Measurements from ENCODE around the gene MTA3.
A peak's percentile ranks its signal among the peaks of the same experiment; 100 is the strongest.

The MTA3 gene

GRCh38 chr2:42784204-42784880 lies 215.9 kb downstream of the MTA3 start:
- TF ChIP-seq CTCF (IDR thresholded peaks at IDR 0.05; ENCODE audit: control insufficient read depth, extremely low read depth, insufficient read depth), result no peak
- no peak overlapping the region for H3K4me3 ChIP-seq (ENCODE audit: low read depth, low read length)
- DNase-seq (ENCODE audit: low read depth), result no peak

GRCh38 chr2:42786561-42787345 lies 218.3 kb downstream of the MTA3 start:
- DNase-seq (ENCODE audit: low read depth), result no peak
- TF ChIP-seq CTCF (IDR thresholded peaks at IDR 0.05; ENCODE audit: control insufficient read depth, extremely low read depth, insufficient read depth), result no peak
- H3K4me3 ChIP-seq (ENCODE audit: low read depth, low read length), result no peak overlapping the region

- no peak for TF ChIP-seq CTCF (IDR thresholded peaks at IDR 0.05; ENCODE audit: control insufficient read depth, extremely low read depth, insufficient read depth)
- no peak overlapping the region for H3K4me3 ChIP-seq (ENCODE audit: low read depth, low read length)
- peak; percentile 35 for DNase-seq (ENCODE audit: low read depth)
Measured at GRCh38 chr2:42787424-42787787, 219.0 kb downstream of the MTA3 start.

GRCh38 chr2:42787788-42788477 lies 219.5 kb downstream of the MTA3 start:
- DNase-seq (ENCODE audit: low read depth), result no peak
- TF ChIP-seq CTCF (IDR thresholded peaks at IDR 0.05; ENCODE audit: control insufficient read depth, extremely low read depth, insufficient read depth), result no peak

GRCh38 chr2:42788478-42788793 lies 220.0 kb downstream of the MTA3 start:
- no peak for DNase-seq (ENCODE audit: low read depth)
- no peak overlapping the region for H3K4me3 ChIP-seq (ENCODE audit: low read depth, low read length)
- TF ChIP-seq CTCF (IDR thresholded peaks at IDR 0.05; ENCODE audit: control insufficient read depth, extremely low read depth, insufficient read depth), result no peak

More at GRCh38 chr2:42787788-42788477, 219.5 kb downstream of the MTA3 start:
- H3K4me3 ChIP-seq (ENCODE audit: low read depth, low read length), result no peak overlapping the region

GRCh38 chr2:42788882-42789281 lies 220.4 kb downstream of the MTA3 start:
- H3K4me3 ChIP-seq (ENCODE audit: low read depth, low read length), result no peak overlapping the region
- TF ChIP-seq CTCF (IDR thresholded peaks at IDR 0.05; ENCODE audit: control insufficient read depth, extremely low read depth, insufficient read depth), result no peak
- no peak for DNase-seq (ENCODE audit: low read depth)

Measured in LNCaP clone FGC (cell line).